HG03097 (cell line): ENCODE data around the gene DSTYK.
A peak's percentile ranks its signal among the peaks of the same experiment; 100 is the strongest.

Experiments used
- ATAC-seq: cut with Tn5 transposase; IDR thresholded peaks from one replicate; pipeline ENCODE4 v1.9.1; 2021; ENCODE audit not compliant: unreplicated experiment, low FRiP score

Gene DSTYK, protein sequence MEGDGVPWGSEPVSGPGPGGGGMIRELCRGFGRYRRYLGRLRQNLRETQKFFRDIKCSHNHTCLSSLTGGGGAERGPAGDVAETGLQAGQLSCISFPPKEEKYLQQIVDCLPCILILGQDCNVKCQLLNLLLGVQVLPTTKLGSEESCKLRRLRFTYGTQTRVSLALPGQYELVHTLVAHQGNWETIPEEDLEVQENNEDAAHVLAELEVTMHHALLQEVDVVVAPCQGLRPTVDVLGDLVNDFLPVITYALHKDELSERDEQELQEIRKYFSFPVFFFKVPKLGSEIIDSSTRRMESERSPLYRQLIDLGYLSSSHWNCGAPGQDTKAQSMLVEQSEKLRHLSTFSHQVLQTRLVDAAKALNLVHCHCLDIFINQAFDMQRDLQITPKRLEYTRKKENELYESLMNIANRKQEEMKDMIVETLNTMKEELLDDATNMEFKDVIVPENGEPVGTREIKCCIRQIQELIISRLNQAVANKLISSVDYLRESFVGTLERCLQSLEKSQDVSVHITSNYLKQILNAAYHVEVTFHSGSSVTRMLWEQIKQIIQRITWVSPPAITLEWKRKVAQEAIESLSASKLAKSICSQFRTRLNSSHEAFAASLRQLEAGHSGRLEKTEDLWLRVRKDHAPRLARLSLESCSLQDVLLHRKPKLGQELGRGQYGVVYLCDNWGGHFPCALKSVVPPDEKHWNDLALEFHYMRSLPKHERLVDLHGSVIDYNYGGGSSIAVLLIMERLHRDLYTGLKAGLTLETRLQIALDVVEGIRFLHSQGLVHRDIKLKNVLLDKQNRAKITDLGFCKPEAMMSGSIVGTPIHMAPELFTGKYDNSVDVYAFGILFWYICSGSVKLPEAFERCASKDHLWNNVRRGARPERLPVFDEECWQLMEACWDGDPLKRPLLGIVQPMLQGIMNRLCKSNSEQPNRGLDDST

DNA sequence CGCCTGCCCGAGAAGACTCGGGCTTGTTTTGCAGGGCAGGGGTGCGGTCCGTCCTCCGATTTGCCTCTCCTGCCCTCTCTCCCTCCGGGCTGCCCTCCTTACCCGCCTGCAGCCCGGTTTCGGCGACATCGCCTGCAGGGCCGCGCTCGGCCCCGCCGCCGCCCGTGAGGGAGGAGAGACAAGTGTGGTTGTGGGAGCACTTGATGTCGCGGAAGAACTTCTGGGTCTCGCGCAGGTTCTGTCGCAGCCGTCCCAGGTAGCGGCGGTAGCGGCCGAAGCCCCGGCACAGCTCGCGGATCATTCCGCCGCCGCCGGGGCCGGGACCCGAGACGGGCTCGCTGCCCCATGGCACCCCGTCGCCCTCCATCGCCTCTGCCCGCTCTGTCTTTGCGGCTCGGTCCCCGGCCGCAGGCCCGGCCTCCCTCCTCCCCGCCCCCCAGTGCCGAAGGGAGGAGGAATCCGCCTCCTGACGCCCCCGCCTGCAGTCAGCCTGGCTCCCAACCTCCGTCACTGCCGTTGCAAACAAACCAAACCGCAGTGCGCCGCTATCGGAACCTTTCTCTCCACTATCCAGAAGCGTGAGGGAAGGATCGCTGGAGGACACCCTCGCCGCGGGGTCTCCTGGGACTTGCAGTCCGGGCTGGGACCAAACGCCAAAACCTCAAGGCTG, at the start of gene DSTYK:
Gene DSTYK (minus strand): TSS at position 534 of the 670 bp plus-strand sequence. CDS start 167 bp downstream, at position 367.
- ATAC-seq: peak; percentile 87

DNA sequence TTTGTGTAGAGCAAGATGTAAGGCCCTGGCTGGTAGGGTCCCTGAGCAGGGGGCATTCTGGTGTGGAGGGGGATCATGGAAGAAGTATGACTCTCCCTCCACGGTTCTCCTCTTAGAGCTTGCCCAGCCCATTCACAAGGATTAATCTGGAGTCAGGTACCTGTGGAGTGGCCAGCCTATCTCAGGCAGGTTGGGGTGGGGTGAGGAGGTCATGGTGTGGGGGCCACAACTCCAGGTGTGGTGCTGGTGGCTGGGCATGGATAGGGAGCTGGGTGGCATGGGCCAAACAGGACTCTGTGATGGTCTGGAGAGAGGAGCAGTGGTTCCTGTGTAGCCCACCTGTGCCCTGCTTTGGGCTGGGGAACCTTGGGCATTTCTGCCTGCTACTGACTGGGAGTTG, 48.5 kb upstream of the DSTYK start:
- ATAC-seq: no peak

DNA sequence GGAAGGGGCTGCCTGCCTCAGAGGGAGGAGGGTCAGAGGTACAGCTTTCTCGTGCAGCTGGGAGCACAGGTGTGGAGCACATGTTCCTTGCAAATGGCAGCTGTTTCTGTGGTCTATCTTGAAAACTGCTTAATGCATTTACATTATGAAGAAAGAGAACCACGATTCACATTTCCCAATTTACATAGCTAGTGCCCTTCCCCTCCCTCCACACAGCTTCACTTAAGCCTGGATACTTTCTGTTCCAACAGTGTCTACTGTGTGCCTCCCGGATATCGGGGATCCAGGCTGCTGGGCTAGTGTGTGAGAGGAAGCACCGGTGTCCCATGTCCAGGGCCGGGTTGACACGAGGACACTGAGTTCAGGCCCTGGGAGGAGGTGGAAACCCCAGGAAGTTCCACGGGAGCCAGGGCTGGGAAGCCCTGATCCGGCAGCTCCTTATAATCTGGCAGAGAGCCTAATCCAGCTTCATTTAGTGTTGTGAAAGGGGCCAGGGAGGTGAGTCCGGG, 47.9 kb upstream of the DSTYK start:
- no peak for ATAC-seq

DNA sequence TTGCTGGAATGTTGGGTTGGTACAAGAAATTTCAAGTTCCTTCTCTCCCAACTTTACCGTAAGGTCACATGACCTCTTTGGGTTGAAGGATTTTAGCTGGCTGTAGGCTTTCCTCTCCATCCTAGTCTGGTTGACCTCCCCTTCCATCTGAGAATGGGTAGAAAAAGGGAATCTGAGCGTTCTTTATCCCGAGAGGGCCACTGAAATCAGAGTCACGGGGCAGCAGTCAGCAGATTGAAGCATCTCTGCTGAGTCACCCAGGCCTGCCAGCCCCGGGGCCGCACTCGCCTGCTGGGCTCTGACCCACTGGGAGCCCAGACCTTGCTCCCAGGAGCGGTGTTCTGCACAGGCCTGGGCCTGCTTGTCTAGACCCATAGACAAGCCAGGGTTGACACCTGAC, 47.2 kb upstream of the DSTYK start:
- no peak for ATAC-seq

DNA sequence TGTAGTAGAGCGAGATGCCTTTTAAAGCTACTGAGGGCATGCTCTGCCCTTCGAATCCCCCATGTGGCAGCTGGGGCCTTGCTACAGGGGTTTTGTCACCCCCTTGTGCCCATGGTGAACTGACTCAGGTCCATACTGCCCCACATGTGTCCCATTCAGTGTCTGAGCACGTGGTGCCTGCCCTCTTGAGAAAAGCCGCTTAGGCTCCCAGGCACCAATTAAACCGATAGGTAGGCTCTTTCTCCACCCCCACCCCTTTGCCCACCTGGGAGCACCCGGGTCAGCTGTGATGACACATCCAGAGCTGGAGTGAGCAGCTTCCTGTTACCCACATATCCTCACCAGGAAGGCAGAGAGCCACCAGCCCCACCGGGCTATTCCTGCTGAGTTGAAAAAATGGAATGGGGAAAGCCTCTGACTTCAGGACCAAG, 46.8 kb upstream of the DSTYK start:
- no peak for ATAC-seq

DNA sequence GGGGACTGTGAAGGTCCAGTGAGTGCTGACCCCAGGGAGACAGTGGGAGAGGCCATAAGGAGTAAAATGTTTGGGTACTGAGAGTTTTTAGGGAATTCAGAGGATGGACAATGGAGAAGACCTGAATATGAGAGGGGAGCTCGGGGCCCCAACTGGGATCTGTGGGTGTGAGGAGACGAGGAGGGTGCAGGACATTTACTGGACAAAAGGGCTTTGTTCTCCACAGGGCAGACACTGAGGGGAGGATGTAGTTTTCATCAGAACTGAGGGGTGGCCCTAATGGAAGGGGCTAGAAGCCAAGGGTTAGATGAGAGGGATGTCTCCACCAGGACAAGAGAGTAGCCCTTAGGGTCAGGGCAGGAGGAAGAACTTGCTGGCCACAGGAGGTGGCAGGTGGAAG, 46.2 kb upstream of the DSTYK start:
- no peak for ATAC-seq

DNA sequence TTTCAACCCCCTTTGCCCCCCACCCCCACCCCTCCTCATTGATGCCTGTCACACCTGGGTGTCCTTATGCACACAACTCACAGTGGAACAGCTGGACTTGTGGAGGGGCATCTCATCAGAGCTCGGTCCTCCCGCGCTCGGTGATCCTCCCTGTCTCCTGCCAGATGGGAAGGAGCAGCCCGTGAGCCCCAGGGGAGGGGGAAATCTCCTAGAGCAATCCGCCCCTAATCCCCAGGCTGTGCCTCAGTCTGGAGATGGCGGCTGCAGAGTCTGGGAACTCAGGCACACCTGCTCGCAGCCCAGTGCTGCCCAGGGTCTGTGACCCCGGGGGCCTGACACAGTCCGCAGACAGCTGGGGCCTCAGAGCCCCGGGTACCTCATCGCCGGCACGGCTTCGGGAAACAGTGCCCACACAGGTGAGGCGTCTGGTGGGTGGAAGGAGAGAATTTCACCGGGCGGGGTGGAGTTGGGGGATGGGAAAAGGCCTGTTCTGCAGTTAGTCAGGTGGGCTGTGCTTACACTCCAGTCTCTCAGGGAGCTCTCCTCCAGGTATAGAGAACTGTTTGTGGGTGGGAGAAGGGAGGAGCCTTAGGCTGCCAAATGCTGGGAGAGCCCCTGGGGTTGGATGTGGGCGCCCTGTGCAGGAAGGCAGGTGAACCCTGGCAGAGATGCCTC, 45.6 kb upstream of the DSTYK start:
- ATAC-seq: no peak

DNA sequence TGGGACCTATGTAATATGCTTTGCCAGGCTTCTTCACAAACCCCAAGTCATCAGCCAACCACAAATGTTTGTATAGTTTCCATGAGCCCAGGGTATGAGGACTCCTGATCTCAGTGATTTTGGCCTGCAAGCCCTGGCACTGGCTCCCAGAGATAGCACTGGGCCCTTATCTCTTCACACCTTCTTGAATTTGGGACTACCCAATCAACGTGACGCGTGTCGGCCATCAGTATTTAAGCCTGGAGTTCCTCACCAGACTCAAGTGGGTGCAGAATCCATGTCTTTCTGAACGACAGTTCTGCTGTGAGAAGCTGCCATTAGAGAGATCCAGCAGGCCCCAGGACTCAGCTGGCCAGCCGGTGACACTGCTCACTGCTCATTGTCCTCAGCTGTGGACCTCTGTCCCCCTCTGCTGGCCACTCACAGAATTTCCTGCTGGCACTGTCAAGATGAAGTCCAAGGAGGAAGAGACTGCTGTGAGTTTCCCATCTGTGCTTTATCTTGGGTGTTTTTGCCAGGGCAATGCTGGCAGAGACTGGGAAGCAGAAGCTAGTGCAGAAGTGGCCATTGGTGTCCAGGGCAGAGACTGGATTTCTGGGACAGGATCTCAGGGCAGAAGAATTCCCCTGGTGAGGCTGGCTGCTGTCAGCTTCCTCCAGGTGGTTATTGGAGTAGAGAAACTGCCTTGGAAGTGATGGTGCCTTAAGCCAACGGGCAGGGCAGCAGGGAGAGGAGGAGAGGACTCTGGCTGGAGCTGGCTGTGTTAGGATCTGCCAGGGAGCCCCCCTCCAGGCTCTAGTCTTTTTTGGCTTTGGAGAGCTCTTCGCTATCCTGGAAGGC, 44.7 kb upstream of the DSTYK start:
- ATAC-seq: no peak

DNA sequence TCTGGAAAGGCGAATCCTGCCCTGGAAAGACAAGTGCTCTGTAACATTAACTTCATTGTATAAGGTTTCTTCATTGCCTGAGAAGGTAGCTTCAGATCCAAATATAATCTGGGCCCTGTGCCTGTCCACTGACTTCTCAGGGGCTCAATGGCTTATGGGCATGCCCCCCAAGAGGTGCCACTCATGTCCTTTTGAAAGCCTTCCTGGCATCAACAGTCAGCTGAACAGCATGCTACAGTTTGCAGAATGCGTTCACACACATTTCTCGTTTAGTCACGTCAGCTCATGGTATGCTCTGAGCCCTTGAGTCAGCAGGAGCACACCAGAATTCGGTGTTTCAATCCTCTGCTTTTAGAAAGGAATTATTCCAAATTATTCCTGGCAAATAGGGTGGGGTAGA, 40.1 kb upstream of the DSTYK start:
- no peak for ATAC-seq

DNA sequence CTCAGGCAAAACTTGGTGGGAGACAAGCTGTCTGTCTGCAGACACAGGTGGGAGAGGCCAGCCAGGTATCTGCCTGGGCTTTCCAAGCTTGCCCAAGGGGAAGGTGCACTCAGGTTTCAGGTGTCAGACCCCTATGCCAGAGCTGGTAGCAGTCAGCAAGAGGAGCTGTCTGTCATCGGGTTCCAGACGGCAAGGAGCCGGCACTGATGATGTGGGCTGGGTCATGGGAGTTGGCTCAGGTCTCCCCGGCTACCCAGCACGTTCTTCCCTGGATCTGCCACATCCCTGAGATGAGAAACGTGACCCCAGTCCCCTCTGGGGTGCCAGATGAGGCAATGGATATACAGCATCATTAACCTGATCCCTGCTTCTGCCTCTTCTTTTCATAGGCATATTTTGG, 39.2 kb upstream of the DSTYK start:
- ATAC-seq: no peak

DNA sequence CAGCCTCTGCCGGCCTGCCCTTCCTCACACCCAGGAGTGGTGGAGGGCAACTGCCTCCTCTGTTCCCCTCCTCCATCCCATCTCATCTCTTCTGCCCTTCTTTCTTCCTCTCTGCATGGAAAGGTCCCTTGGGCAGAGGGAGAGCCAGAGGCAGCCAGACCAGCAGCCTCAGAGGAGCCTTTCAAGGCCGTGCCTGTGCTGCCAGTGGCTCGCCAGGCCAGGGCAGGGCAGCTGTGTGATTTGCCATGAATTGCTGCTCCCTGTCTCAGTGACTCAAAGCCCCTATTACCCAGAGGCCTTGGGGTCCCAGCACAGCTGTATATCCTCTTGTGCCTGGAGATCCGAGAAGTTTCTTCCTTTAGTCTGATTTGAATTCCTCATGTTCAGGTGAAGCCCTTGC, 38.1 kb upstream of the DSTYK start:
- no peak for ATAC-seq

DNA sequence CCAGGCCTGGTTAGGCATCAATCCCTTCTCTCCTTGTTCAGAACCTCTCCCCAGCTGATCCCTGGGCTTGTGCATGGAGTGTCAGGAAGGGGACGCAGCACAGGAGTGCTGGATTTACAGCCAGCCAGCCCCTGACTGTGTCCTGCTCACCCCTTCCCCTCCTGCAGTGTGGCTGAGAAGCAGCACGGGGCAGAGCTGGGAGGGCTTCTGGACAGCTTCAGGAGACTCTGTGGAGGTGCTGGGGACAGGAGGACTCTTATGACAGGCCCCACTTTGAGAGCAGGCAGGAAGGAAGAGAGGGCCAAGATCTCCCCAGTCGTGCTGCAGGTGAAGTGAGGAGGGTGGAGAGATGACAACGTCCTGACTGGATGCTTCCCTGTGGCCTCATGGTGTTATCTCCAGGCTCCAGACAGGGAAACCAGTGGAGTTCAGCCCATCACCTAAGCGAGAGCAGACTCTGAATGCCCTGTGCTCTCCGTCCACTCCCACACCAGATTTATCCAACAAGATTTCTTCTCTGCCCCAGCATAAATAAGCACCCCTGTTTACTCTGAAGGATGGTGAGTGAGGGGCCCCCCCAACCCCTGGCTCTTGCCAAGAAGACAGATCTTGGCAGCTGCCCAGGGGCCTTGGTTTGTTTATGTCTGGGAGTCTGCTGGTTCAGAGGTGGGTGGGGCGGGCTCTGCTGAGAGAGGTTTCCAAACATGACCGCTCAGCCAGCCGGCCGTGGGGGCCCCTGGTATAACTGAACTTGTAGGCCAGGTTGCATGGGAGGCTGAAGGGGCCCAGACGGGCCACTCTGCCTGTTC, 37.5 kb upstream of the DSTYK start:
- ATAC-seq: no peak

DNA sequence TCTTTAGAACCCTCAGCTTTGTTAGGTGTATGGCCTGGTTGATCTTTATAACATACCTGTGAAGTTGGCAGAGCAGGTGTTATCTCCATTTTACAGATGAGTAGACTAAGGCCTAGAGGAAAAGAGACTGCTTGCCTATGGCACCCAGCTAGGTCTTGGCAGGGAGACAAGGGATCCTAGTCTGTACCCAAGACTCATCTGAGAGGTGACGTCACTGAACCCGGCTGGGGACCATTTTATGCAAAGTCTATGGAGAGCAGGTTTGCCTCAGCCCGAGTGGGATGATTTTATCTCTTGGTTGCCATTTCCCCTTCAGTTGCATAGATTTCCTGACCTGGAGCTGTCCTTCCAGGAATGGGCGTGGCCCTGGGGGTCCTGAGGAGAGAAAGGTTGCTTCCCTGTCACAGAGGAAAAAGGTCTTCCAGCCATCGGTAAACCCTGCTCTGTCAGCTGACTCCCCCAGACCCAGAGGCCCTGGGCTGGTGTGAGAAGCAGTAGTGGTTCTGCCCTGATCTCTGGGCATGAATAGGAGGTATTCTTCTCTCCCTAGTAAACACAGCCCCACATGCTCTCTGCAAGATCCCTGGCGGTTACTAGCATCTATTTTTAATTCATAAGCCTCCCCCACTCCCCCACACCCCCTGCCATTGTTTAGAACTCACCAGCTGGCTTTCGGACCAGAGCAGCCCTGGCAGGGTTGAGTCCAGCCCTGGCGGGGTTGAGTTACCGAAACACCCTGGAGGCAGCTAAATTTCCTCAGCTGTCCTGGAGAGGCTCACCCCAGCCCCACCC, 35.8 kb upstream of the DSTYK start:
- no peak for ATAC-seq

DNA sequence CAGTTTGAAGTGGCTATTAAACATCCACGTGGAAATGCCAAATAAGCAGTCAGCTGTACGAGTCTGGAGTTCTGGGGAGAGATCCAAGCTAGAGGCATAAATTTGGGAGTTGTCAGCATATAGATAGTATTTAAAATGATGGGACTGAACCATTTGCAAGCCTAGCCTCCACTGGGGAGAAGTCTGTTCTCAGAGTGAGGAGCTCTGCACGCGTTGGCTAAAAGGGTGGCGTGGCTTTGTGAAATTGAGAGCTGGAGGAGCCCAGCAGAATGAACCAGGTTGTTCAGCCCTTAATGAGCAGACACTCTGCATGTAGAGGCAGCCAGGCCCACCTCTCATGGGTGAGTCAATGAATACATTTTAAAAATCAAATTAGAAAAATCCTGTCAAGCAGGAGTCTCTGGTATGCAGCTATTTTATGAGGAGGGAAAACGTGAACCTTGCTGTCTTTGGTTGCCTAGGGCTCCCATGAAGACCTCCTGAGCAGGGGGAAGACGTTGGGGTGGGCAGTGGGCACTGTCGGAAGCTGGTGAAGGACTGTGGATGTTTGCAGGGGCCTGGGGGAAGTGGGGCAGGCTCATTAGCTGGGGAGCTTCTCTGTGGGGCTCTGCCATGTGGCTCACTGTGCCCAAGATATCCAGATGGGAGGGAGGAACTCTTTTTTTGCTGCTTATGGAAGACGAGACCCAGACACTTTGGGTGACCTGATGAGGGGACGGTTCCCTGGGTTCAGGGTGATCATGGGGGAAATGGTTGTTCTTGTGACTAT, 35.0 kb upstream of the DSTYK start:
- ATAC-seq: no peak

DNA sequence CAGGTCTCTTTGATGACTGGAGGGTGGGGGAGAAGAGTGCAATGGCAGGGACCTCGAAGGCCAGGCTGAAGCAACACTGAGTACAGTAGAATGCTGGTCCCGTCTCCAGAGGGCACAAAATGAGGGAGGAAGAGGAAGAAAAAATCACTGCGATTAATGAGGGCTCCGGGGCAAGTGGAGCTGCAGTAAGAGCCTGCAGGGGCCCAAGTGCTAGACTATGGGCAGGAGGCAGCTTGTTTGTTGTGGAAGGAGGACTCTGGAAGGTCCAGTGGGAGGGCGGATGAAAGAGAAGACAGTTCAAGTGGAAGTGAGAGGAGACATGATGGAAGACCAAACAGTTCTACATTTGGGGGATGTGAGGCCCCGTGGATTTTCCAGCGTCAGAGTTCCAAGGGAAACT, 33.6 kb upstream of the DSTYK start:
- ATAC-seq: no peak

DNA sequence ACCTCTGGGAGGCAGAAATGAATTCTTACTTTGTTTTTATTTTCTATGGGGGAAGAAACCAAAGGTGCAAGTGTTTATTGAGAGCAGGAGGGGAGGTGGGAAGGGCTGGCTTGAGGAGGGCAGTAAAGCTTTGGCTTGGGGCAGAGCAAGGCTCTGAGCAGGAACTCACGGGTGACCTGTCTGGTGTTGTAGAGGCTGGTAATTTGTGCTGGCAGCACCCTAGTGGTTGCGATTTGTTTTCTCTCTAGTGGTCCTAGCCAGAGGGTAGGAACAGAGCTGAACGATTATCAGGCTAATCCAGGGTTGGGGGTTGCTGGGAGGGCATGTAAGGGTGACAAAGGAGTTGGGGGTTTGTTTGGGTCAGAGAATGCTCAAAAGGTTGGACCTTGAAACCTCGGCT, 32.9 kb upstream of the DSTYK start:
- no peak for ATAC-seq
